ENCODE measurements around the gene NIPAL1. TPM values are rescaled to one million over a fixed set of nuclear protein-coding genes. Genes with fewer than 3 reads are reported as not detected.
"Not testable (repeated sequence)": the region's sequence is repeated elsewhere in the genome, so short reads cannot be mapped to it uniquely, and the experiment has no call there.

NIPAL1 gene
- total and polyA plus RNA-seq, 4 donors: 0.53 to 4.9 (median 1.4) TPM

GRCh38 chr4:48008021-48008596, 8.5 kb upstream of the NIPAL1 start:
- peaks cover 0 to 2% (median 0%) of the 10 kb centered on the region in 4 donors for H3K9me3 ChIP-seq (ENCODE audit: control insufficient read depth in 4 of 4, insufficient read depth in 3 of 4, low read length in 3 of 4)
- ATAC-seq (ENCODE audit: insufficient read depth, low FRiP score) (no peak), DNase-seq (peak in 1 of 3 donors; percentile 14)
- H3K27me3 ChIP-seq (ENCODE audit: control insufficient read depth in 3 of 3, insufficient read depth in 3 of 3, low read length in 2 of 3): no peaks in the 10 kb centered on the region
- no peak overlapping the region for H3K4me3 ChIP-seq
- H3K27ac ChIP-seq (ENCODE audit: low read depth in 1 of 2, low read length in 1 of 2): no peak overlapping the region
- H3K9ac ChIP-seq (ENCODE audit: insufficient read depth in 1 of 2, low read length in 2 of 2): no peak overlapping the region
- H3K36me3 ChIP-seq (ENCODE audit: control insufficient read depth in 4 of 4, insufficient read depth in 4 of 4, low read length in 4 of 4): no peaks in the 10 kb centered on the region
- no peak for TF ChIP-seq CTCF (IDR thresholded peaks at IDR 0.05; ENCODE audit: control extremely low read depth, extremely low read depth)
- H3K4me1 ChIP-seq (ENCODE audit: control insufficient read depth in 5 of 5, insufficient read depth in 5 of 5, low read length in 5 of 5): no peaks in the 10 kb centered on the region

DNA sequence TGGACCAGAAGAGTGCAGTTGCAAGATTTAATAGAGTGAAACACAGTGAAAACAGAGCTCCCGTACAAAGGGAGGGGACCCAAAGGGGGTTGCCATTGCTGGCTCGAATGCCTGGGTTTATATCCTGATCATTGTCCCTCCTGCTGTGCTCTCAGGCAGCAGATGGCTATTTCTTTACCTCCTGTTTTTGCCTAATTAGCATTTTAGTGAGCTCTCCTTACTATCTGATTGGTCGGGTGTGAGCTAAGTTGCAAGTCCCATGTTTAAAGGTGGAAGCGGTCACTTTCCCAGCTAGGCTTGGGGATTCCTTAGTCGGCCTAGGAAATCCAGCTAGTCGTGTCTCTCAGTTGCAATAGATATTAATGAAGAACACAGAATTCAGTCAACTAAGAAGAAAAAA, 5.7 kb upstream of the NIPAL1 start:
- H3K9ac ChIP-seq (ENCODE audit: insufficient read depth in 1 of 2, low read length in 2 of 2); ATAC-seq (ENCODE audit: insufficient read depth, low FRiP score): not testable (repeated sequence)
- WGBS, 2 donors: 89 to 94% methylated on average over 6 of the region's 6 CpGs

DNA sequence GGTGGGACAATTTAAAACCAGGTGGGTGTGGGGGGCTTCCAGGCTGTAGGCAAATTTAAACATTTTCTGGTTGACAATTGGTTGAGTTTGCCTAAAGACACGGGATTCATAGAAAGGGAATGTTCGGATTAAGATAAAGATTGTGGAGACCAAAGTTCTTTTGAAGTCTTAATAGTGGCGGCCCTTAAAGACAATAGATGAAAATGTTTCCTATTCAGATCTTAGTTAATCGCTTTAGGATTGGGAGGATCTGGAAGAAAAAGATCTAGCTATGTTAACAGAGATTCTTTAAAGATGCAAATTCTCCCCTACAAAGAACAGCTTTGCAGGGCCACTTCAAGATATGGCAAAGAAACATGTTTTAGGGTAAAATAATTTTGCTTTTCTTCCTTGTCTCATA, 4.8 kb upstream of the NIPAL1 start:
- Histone ChIP-seq H3K4me1 (ENCODE audit: control insufficient read depth in 5 of 5, insufficient read depth in 5 of 5, low read length in 5 of 5) (peaks cover 0 to 4% (median 0%) of the 10 kb centered on the region in 5 donors), H3K27me3 (ENCODE audit: control insufficient read depth in 3 of 3, insufficient read depth in 3 of 3, low read length in 2 of 3) (no peaks in the 10 kb centered on the region), H3K9ac (ENCODE audit: insufficient read depth in 1 of 2, low read length in 2 of 2) (no peak overlapping the region), H3K27ac (ENCODE audit: low read depth in 1 of 2, low read length in 1 of 2) (no peak overlapping the region), H3K4me3 (no peak overlapping the region), H3K36me3 (ENCODE audit: control insufficient read depth in 4 of 4, insufficient read depth in 4 of 4, low read length in 4 of 4) (no peaks in the 10 kb centered on the region), H3K9me3 (ENCODE audit: control insufficient read depth in 4 of 4, insufficient read depth in 3 of 4, low read length in 3 of 4) (peaks cover 0 to 2% (median under 1%) of the 10 kb centered on the region in 4 donors)
- ATAC-seq (ENCODE audit: insufficient read depth, low FRiP score) (no peak), DNase-seq (no peak)
- WGBS, 2 donors: 89 to 92% methylated on average over 4 of the region's 4 CpGs
- TF ChIP-seq CTCF (IDR thresholded peaks at IDR 0.05; ENCODE audit: control extremely low read depth, extremely low read depth): no peak

More for the DNA sequence above, 5.7 kb upstream of the NIPAL1 start:
- not testable (repeated sequence) for H3K4me3 ChIP-seq; DNase-seq; H3K9me3 ChIP-seq (ENCODE audit: control insufficient read depth in 4 of 4, insufficient read depth in 3 of 4, low read length in 3 of 4); H3K27me3 ChIP-seq (ENCODE audit: control insufficient read depth in 3 of 3, insufficient read depth in 3 of 3, low read length in 2 of 3); H3K27ac ChIP-seq (ENCODE audit: low read depth in 1 of 2, low read length in 1 of 2); H3K36me3 ChIP-seq (ENCODE audit: control insufficient read depth in 4 of 4, insufficient read depth in 4 of 4, low read length in 4 of 4); H3K4me1 ChIP-seq (ENCODE audit: control insufficient read depth in 5 of 5, insufficient read depth in 5 of 5, low read length in 5 of 5)

- H3K27ac ChIP-seq (ENCODE audit: low read depth in 1 of 2, low read length in 1 of 2): no peak overlapping the region
- DNase-seq (peak in 2 of 3 donors; percentile 24 to 62), ATAC-seq (ENCODE audit: insufficient read depth, low FRiP score) (no peak)
- H3K9me3 ChIP-seq (ENCODE audit: control insufficient read depth in 4 of 4, insufficient read depth in 3 of 4, low read length in 3 of 4): peaks cover 0 to 2% (median under 1%) of the 10 kb centered on the region in 4 donors
- TF ChIP-seq CTCF (IDR thresholded peaks at IDR 0.05; ENCODE audit: control extremely low read depth, extremely low read depth): no peak
- no peak overlapping the region for H3K4me3 ChIP-seq
- no peaks in the 10 kb centered on the region for H3K36me3 ChIP-seq (ENCODE audit: control insufficient read depth in 4 of 4, insufficient read depth in 4 of 4, low read length in 4 of 4)
- peaks cover 0 to 9% (median 0%) of the 10 kb centered on the region in 5 donors for H3K4me1 ChIP-seq (ENCODE audit: control insufficient read depth in 5 of 5, insufficient read depth in 5 of 5, low read length in 5 of 5)
- H3K27me3 ChIP-seq (ENCODE audit: control insufficient read depth in 3 of 3, insufficient read depth in 3 of 3, low read length in 2 of 3): peaks cover 0 to 3% (median 3%) of the 10 kb centered on the region in 3 donors
- no peak overlapping the region for H3K9ac ChIP-seq (ENCODE audit: insufficient read depth in 1 of 2, low read length in 2 of 2)
- WGBS, 2 donors: 58 to 60% methylated on average over 3 of the region's 3 CpGs
These were observed 3.7 kb upstream of the NIPAL1 start for GRCh38 chr4:48012824-48013223.

Data from lung (tissue), 12 donors.